Measurements from ENCODE around the gene DNAH6. TPM values are rescaled to one million over a fixed set of nuclear protein-coding genes. Genes with fewer than 3 reads are reported as not detected.
"Not testable (repeated sequence)": the region's sequence is repeated elsewhere in the genome, so short reads cannot be mapped to it uniquely, and the experiment has no call there.

The DNAH6 gene
- not detected for total RNA-seq

GRCh38 chr2:84516234-84516986 is at the start of gene DNAH6:
Gene DNAH6, plus strand, starts transcription at chr2:84516498. Its CDS starts 1,329 bp downstream, at chr2:84517827.
- intact Hi-C loops (cut with DNase I): loop anchor here (2.0 kb wide), 1 partner anchor 58 kb away; the partner anchor contains the start of gene SUCLG1
- TF ChIP-seq CTCF (IDR thresholded peaks at IDR 0.05): no peak

GRCh38 chr2:84467389-84467788 is 48.9 kb upstream of the DNAH6 start:
- intact Hi-C loops (cut with DNase I): no loop called here
- no peaks in the 10 kb centered on the region for H3K27me3 ChIP-seq

More at GRCh38 chr2:84516234-84516986, at the start of gene DNAH6:
- H3K27me3 ChIP-seq: no peaks in the 10 kb centered on the region
- no peak within 1 kb of the TSS for H3K27ac ChIP-seq
- H3K4me1 ChIP-seq: peaks cover 3 to 4% of the 10 kb centered on the region in 2 donors
- H3K36me3 ChIP-seq: no peaks in the 10 kb centered on the region
- no peaks in the 10 kb centered on the region for H3K9me3 ChIP-seq
- peak; percentile 71 to 94 for DNase-seq (ENCODE audit: low spot score in 2 of 2)
- H3K4me3 ChIP-seq: peak within 1 kb of the TSS; percentile 37 to 68

GRCh38 chr2:84472423-84472822 is 43.9 kb upstream of the DNAH6 start:
- H3K27me3 ChIP-seq; H3K9me3 ChIP-seq; intact Hi-C loops (cut with DNase I); H3K27ac ChIP-seq; DNase-seq (ENCODE audit: low spot score in 2 of 2); H3K4me3 ChIP-seq; H3K36me3 ChIP-seq; H3K4me1 ChIP-seq: not testable (repeated sequence)

More at GRCh38 chr2:84467389-84467788, 48.9 kb upstream of the DNAH6 start:
- H3K4me1 ChIP-seq: no peaks in the 10 kb centered on the region
- no peak for TF ChIP-seq CTCF (IDR thresholded peaks at IDR 0.05)
- no peak overlapping the region for H3K4me3 ChIP-seq
- no peak for DNase-seq (ENCODE audit: low spot score in 2 of 2)
- H3K36me3 ChIP-seq: no peaks in the 10 kb centered on the region
- H3K27ac ChIP-seq: no peak overlapping the region
- no peaks in the 10 kb centered on the region for H3K9me3 ChIP-seq

- Histone ChIP-seq H3K36me3 (no peaks in the 10 kb centered on the region), H3K4me1 (no peaks in the 10 kb centered on the region), H3K27me3 (no peaks in the 10 kb centered on the region), H3K9me3 (no peaks in the 10 kb centered on the region), H3K4me3 (no peak overlapping the region), H3K27ac (no peak overlapping the region)
- DNase-seq (ENCODE audit: low spot score in 2 of 2): no peak
- intact Hi-C loops (cut with DNase I): no loop called here
- no peak for TF ChIP-seq CTCF (IDR thresholded peaks at IDR 0.05)
Observed at GRCh38 chr2:84472856-84473565, 43.3 kb upstream of the DNAH6 start.

- no peaks in the 10 kb centered on the region for H3K9me3 ChIP-seq
- intact Hi-C loops (cut with DNase I): no loop called here
- no peak overlapping the region for H3K27ac ChIP-seq
- no peaks in the 10 kb centered on the region for H3K4me1 ChIP-seq
- no peak for DNase-seq (ENCODE audit: low spot score in 2 of 2)
- TF ChIP-seq CTCF (IDR thresholded peaks at IDR 0.05): no peak
- H3K4me3 ChIP-seq: no peak overlapping the region
- no peaks in the 10 kb centered on the region for H3K36me3 ChIP-seq
- H3K27me3 ChIP-seq: no peaks in the 10 kb centered on the region
Observed at GRCh38 chr2:84474176-84474575, 42.1 kb upstream of the DNAH6 start.

GRCh38 chr2:84477886-84478285 is 38.4 kb upstream of the DNAH6 start:
- no peak for TF ChIP-seq CTCF (IDR thresholded peaks at IDR 0.05)
- intact Hi-C loops (cut with DNase I): no loop called here

More at GRCh38 chr2:84477886-84478285, 38.4 kb upstream of the DNAH6 start:
- Histone ChIP-seq H3K4me3 (no peak overlapping the region), H3K27me3 (no peaks in the 10 kb centered on the region), H3K9me3 (no peaks in the 10 kb centered on the region), H3K4me1 (no peaks in the 10 kb centered on the region), H3K27ac (no peak overlapping the region), H3K36me3 (no peaks in the 10 kb centered on the region)
- DNase-seq (ENCODE audit: low spot score in 2 of 2): no peak

All from ascending aorta (tissue), 2 donors.